Neural progenitor cell (in vitro differentiated cells): Measurements from ENCODE around the gene STK11IP. TPM values are rescaled to one million over a fixed set of nuclear protein-coding genes. Genes with fewer than 3 reads are reported as not detected.
A peak's percentile ranks its signal among the peaks of the same experiment; 100 is the strongest.

Experiments used
- DNase-seq: peaks from one replicate; pipeline ENCODE4 v3.0.0-alpha.2; 2016; ENCODE audit warnings: low spot score
- H2AFZ ChIP-seq: fragments of 200-600 bp; sonication (generic); replicated peaks from 2 replicates; pipeline ENCODE4 v1.6.1; 2016; ENCODE audit warnings: antibody characterized with exemption
- H3F3A ChIP-seq: fragments of 200-600 bp; sonication (generic); 2 replicates; pipeline ENCODE4 v1.6.1; 2016; ENCODE audit warnings: antibody characterized with exemption, low read depth
- H3K27ac ChIP-seq: fragments of 200-600 bp; sonication (generic); 2 replicates; pipeline ENCODE4 v1.5.1; 2016; ENCODE audit warnings: mild to moderate bottlenecking
- H3K27me3 ChIP-seq: fragments of 200-600 bp; sonication (generic); 2 replicates; pipeline ENCODE4 v1.6.1; 2016; ENCODE audit warnings: mild to moderate bottlenecking, moderate library complexity
- H3K36me3 ChIP-seq: fragments of 200-600 bp; sonication (generic); 2 replicates; pipeline ENCODE4 v1.5.1; 2016
- H3K4me1 ChIP-seq: fragments of 200-600 bp; sonication (generic); 2 replicates; pipeline ENCODE4 v1.6.1; 2016; ENCODE audit warnings: mixed run types
- H3K4me2 ChIP-seq: fragments of 200-600 bp; sonication (generic); 2 replicates; pipeline ENCODE4 v1.6.1; 2016
- H3K4me3 ChIP-seq: fragments of 200-600 bp; sonication (generic); 2 replicates; pipeline ENCODE4 v1.5.1; 2016
- H3K79me2 ChIP-seq: fragments of 200-600 bp; sonication (generic); 2 replicates; pipeline ENCODE4 v1.6.1; 2016; ENCODE audit warnings: low read depth
- H3K9ac ChIP-seq: fragments of 200-600 bp; sonication (generic); 2 replicates; pipeline ENCODE4 v1.6.1; 2016
- H3K9me3 ChIP-seq: fragments of 200-600 bp; sonication (generic); 2 replicates; pipeline ENCODE4 v1.5.1; 2016; ENCODE audit warnings: low read depth
- H4K20me1 ChIP-seq: fragments of 200-600 bp; sonication (generic); 2 replicates; pipeline ENCODE4 v1.6.1; 2016; ENCODE audit warnings: low read depth
- H3K27ac Mint-ChIP-seq: 3 replicates; pipeline ENCODE4 v1.8.0; 2021; ENCODE audit warnings: mixed read lengths
- H3K27me3 Mint-ChIP-seq: 2 replicates; pipeline ENCODE4 v1.8.0; 2022; ENCODE audit warnings: low read depth, mild to moderate bottlenecking, inconsistent platforms, moderate library complexity, mixed read lengths; ENCODE audit not compliant: insufficient read depth
- H3K36me3 Mint-ChIP-seq: 3 replicates; pipeline ENCODE4 v1.8.0; 2021; ENCODE audit warnings: mixed read lengths
- H3K4me1 Mint-ChIP-seq: 3 replicates; pipeline ENCODE4 v1.8.0; 2021; ENCODE audit warnings: mixed read lengths
- H3K4me3 Mint-ChIP-seq: 3 replicates; pipeline ENCODE4 v1.8.0; 2021; ENCODE audit warnings: mild to moderate bottlenecking, moderate library complexity, mixed read lengths
- H3K9me3 Mint-ChIP-seq: 3 replicates; pipeline ENCODE4 v1.8.0; 2020; ENCODE audit warnings: mixed read lengths
- CTCF ChIP-seq: fragments of 200-600 bp; sonication (generic); IDR thresholded peaks from 2 replicates; pipeline ENCODE4 v1.5.1; 2017; ENCODE audit warnings: antibody characterized with exemption, mild to moderate bottlenecking
- EZH2 ChIP-seq: fragments of 200-600 bp; sonication (generic); IDR thresholded peaks from 2 replicates; pipeline ENCODE4 v1.6.1; 2017; ENCODE audit warnings: antibody characterized with exemption, mild to moderate bottlenecking, moderate library complexity
- EZH2phosphoT487 ChIP-seq: fragments of 200-600 bp; sonication (generic); IDR thresholded peaks from 2 replicates; pipeline ENCODE4 v1.6.1; 2017; ENCODE audit warnings: antibody characterized with exemption
- total RNA-seq: library from RNA; depleted of rRNA; stranded (reverse); fragments of >200 nt; gene quantifications from 2 replicates; pipeline ENCODE4 v1.2.3, GENCODE V29; 2015; ENCODE audit warnings: low replicate concordance

STK11IP gene
- total RNA-seq, 1 donor from 2014 or later, result 16.8 TPM

GRCh38 chr2:219567791-219568361 lies 29.8 kb upstream of the STK11IP start:
- Histone ChIP-seq H3K36me3 (no peaks in the 10 kb centered on the region), H3K9ac (no peak overlapping the region), H3K4me1 (peaks cover 8% of the 10 kb centered on the region), H3K4me3 (no peak overlapping the region), H3F3A (peaks cover 14% of the 10 kb centered on the region), H2AFZ (no peak overlapping the region), H3K9me3 (no peaks in the 10 kb centered on the region), H3K79me2 (peaks cover 10% of the 10 kb centered on the region), H4K20me1 (peaks cover 26% of the 10 kb centered on the region), H3K4me2 (no peak overlapping the region), H3K27me3 (peaks cover 17% of the 10 kb centered on the region), H3K27ac (no peak overlapping the region)
- H3K4me1 Mint-ChIP-seq, result peaks cover 27% of the 10 kb centered on the region
- H3K27ac Mint-ChIP-seq, result no peak overlapping the region
- H3K4me3 Mint-ChIP-seq, result peak overlapping the region; percentile 33
- H3K27me3 Mint-ChIP-seq, result peaks cover 8% of the 10 kb centered on the region
- H3K9me3 Mint-ChIP-seq, result peaks cover 4% of the 10 kb centered on the region
- no peak for DNase-seq
- peaks cover 35% of the 10 kb centered on the region for H3K36me3 Mint-ChIP-seq
- TF ChIP-seq EZH2 (no peak), CTCF (no peak), EZH2phosphoT487 (no peak)

GRCh38 chr2:219569041-219569440 lies 28.6 kb upstream of the STK11IP start:
- no peak overlapping the region for H2AFZ ChIP-seq
- H3K4me1 Mint-ChIP-seq, result peaks cover 31% of the 10 kb centered on the region
- peaks cover 17% of the 10 kb centered on the region for H3K27me3 ChIP-seq
- peaks cover 10% of the 10 kb centered on the region for H3K79me2 ChIP-seq
- H3K27me3 Mint-ChIP-seq, result peaks cover 10% of the 10 kb centered on the region
- no peak for DNase-seq
- no peak overlapping the region for H3K9ac ChIP-seq
- no peak overlapping the region for H3K27ac ChIP-seq
- H3K4me3 ChIP-seq, result no peak overlapping the region
- peak overlapping the region; percentile 77 for H3K4me3 Mint-ChIP-seq
- H3K36me3 Mint-ChIP-seq, result peaks cover 29% of the 10 kb centered on the region
- H3K36me3 ChIP-seq, result no peaks in the 10 kb centered on the region
- H3F3A ChIP-seq, result peaks cover 17% of the 10 kb centered on the region
- H3K4me2 ChIP-seq, result no peak overlapping the region
- H3K27ac Mint-ChIP-seq, result no peak overlapping the region
- peaks cover 8% of the 10 kb centered on the region for H3K4me1 ChIP-seq
- H3K9me3 ChIP-seq, result no peaks in the 10 kb centered on the region
- H4K20me1 ChIP-seq, result peaks cover 20% of the 10 kb centered on the region
- TF ChIP-seq CTCF, result no peak
- no peak for TF ChIP-seq EZH2
- TF ChIP-seq EZH2phosphoT487, result no peak
- H3K9me3 Mint-ChIP-seq, result peaks cover 4% of the 10 kb centered on the region

GRCh38 chr2:219569635-219570034 lies 28.0 kb upstream of the STK11IP start:
- H3K4me1 Mint-ChIP-seq, result peaks cover 31% of the 10 kb centered on the region
- H3K27ac Mint-ChIP-seq, result no peak overlapping the region
- no peak for DNase-seq
- TF ChIP-seq EZH2phosphoT487 (no peak), EZH2 (no peak), CTCF (no peak)
- Histone ChIP-seq H3K36me3 (no peaks in the 10 kb centered on the region), H3F3A (peaks cover 17% of the 10 kb centered on the region), H2AFZ (no peak overlapping the region), H3K79me2 (peaks cover 10% of the 10 kb centered on the region), H4K20me1 (peaks cover 19% of the 10 kb centered on the region), H3K4me1 (peaks cover 8% of the 10 kb centered on the region), H3K27me3 (peaks cover 17% of the 10 kb centered on the region), H3K4me3 (peak overlapping the region; percentile 69), H3K9ac (no peak overlapping the region), H3K27ac (no peak overlapping the region), H3K4me2 (peak overlapping the region; percentile 93), H3K9me3 (no peaks in the 10 kb centered on the region)
- H3K9me3 Mint-ChIP-seq, result peaks cover 2% of the 10 kb centered on the region
- peaks cover 10% of the 10 kb centered on the region for H3K27me3 Mint-ChIP-seq
- peak overlapping the region; percentile 77 for H3K4me3 Mint-ChIP-seq
- peaks cover 24% of the 10 kb centered on the region for H3K36me3 Mint-ChIP-seq
